MM.1S (cell line): Measurements from ENCODE around the gene SFTA2.
"Not testable (repeated sequence)": the region's sequence is repeated elsewhere in the genome, so short reads cannot be mapped to it uniquely, and the experiment has no call there.

ENCODE experiments used
- DNase-seq: peaks from one replicate; pipeline ENCODE4 v3.0.0-alpha.2; 2015
- H2AFZ ChIP-seq: fragments of 300-600 bp; sonication (generic); 2 replicates; pipeline ENCODE4 v1.6.0; 2016; ENCODE audit warnings: antibody characterized with exemption, low read length
- H3F3A ChIP-seq: fragments of 300-600 bp; sonication (generic); 2 replicates; pipeline ENCODE4 v1.6.1; 2016; ENCODE audit warnings: mild to moderate bottlenecking, antibody characterized with exemption, low read length, moderate library complexity, mixed read lengths; ENCODE audit not compliant: insufficient read depth
- H3K27ac ChIP-seq: fragments of 300-600 bp; sonication (generic); 2 replicates; pipeline ENCODE4 v1.5.1; 2016; ENCODE audit warnings: mild to moderate bottlenecking, low read length
- H3K27me3 ChIP-seq: fragments of 300-600 bp; sonication (generic); replicated peaks from 2 replicates; pipeline ENCODE4 v1.6.0; 2016; ENCODE audit warnings: low read length; ENCODE audit not compliant: insufficient read depth
- H3K36me3 ChIP-seq: fragments of 300-600 bp; sonication (generic); replicated peaks from 2 replicates; pipeline ENCODE4 v1.6.1; 2016; ENCODE audit warnings: mild to moderate bottlenecking, low read length, mixed read lengths; ENCODE audit not compliant: insufficient read depth
- H3K4me1 ChIP-seq: fragments of 300-600 bp; sonication (generic); 2 replicates; pipeline ENCODE4 v1.6.1; 2016; ENCODE audit warnings: low read length, mixed read lengths
- H3K4me2 ChIP-seq: fragments of 300-600 bp; sonication (generic); 2 replicates; pipeline ENCODE4 v1.6.0; 2016; ENCODE audit warnings: low read depth, low read length
- H3K4me3 ChIP-seq: fragments of 300-600 bp; sonication (generic); 2 replicates; pipeline ENCODE4 v1.5.1; 2016; ENCODE audit warnings: low read length, mixed read lengths
- H3K79me2 ChIP-seq: fragments of 300-600 bp; sonication (generic); 2 replicates; pipeline ENCODE4 v1.6.1; 2016; ENCODE audit warnings: mixed run types, low read length, mixed read lengths
- H3K9ac ChIP-seq: fragments of 300-600 bp; sonication (generic); 2 replicates; pipeline ENCODE4 v1.6.1; 2016; ENCODE audit warnings: low read length, mixed read lengths
- H3K9me2 ChIP-seq: fragments of 300-600 bp; sonication (generic); replicated peaks from 2 replicates; pipeline ENCODE4 v1.6.1; 2016; ENCODE audit warnings: mild to moderate bottlenecking, low read length, mixed read lengths; ENCODE audit not compliant: insufficient read depth
- H3K9me3 ChIP-seq: fragments of 300-600 bp; sonication (generic); replicated peaks from 2 replicates; pipeline ENCODE4 v1.6.1; 2016; ENCODE audit warnings: mild to moderate bottlenecking, low read length, mixed read lengths; ENCODE audit not compliant: insufficient read depth
- H4K20me1 ChIP-seq: fragments of 300-600 bp; sonication (generic); 2 replicates; pipeline ENCODE4 v1.6.1; 2016; ENCODE audit warnings: mild to moderate bottlenecking, low read length, moderate library complexity, mixed read lengths; ENCODE audit not compliant: insufficient read depth
- CTCF ChIP-seq: fragments of 300-600 bp; sonication (generic); IDR thresholded peaks from 2 replicates; pipeline ENCODE4 v1.5.1; 2016; ENCODE audit warnings: antibody characterized with exemption, low read length, mixed read lengths
- EZH2 ChIP-seq: fragments of 300-600 bp; sonication (generic); optimal IDR thresholded peaks from 2 replicates; pipeline ENCODE3; 2017; ENCODE audit warnings: low read depth, mild to moderate bottlenecking, antibody characterized with exemption, low read length, mixed read lengths
- EZH2phosphoT487 ChIP-seq: fragments of 300-600 bp; sonication (generic); IDR thresholded peaks from 2 replicates; pipeline ENCODE4 v1.6.1; 2018; ENCODE audit warnings: antibody characterized with exemption, low read length

Gene SFTA2

GRCh38 chr6:30974490-30975252, 42.7 kb upstream of the SFTA2 start:
- no peaks in the 10 kb centered on the region for H3K9me3 ChIP-seq
- no peak for DNase-seq
- no peak overlapping the region for H3K27ac ChIP-seq
- H3K4me2 ChIP-seq: no peak overlapping the region
- peaks cover 11% of the 10 kb centered on the region for H3K27me3 ChIP-seq
- H3K4me1 ChIP-seq: peaks cover 7% of the 10 kb centered on the region
- H4K20me1 ChIP-seq: no peaks in the 10 kb centered on the region
- TF ChIP-seq EZH2 (no peak), CTCF (no peak), EZH2phosphoT487 (no peak)
- H3F3A ChIP-seq: no peaks in the 10 kb centered on the region; the same call in 1 of the 2 replicates
- no peak overlapping the region for H3K9ac ChIP-seq
- H3K9me2 ChIP-seq: no peaks in the 10 kb centered on the region
- no peak overlapping the region for H3K4me3 ChIP-seq
- no peaks in the 10 kb centered on the region for H3K36me3 ChIP-seq
- H3K79me2 ChIP-seq: no peaks in the 10 kb centered on the region
- H2AFZ ChIP-seq: no peak overlapping the region

- Histone ChIP-seq H3K9ac (no peak overlapping the region), H3K9me3 (no peaks in the 10 kb centered on the region)
- TF ChIP-seq EZH2 (no peak), EZH2phosphoT487 (no peak), CTCF (no peak)
Observed at GRCh38 chr6:30972816-30973215, 40.8 kb upstream of the SFTA2 start.

GRCh38 chr6:30970946-30971345, 39.0 kb upstream of the SFTA2 start:
- no peak overlapping the region for H3K4me2 ChIP-seq
- no peaks in the 10 kb centered on the region for H3K79me2 ChIP-seq
- no peaks in the 10 kb centered on the region for H4K20me1 ChIP-seq
- H3K9ac ChIP-seq: no peak overlapping the region
- H2AFZ ChIP-seq: no peak overlapping the region
- H3K9me3 ChIP-seq: no peaks in the 10 kb centered on the region
- H3K36me3 ChIP-seq: no peaks in the 10 kb centered on the region
- no peaks in the 10 kb centered on the region for H3K4me1 ChIP-seq
- no peaks in the 10 kb centered on the region for H3K9me2 ChIP-seq
- H3K4me3 ChIP-seq: no peak overlapping the region
- H3K27me3 ChIP-seq: no peaks in the 10 kb centered on the region
- no peak for TF ChIP-seq CTCF
- no peak for TF ChIP-seq EZH2
- TF ChIP-seq EZH2phosphoT487: no peak
- no peak for DNase-seq
- H3K27ac ChIP-seq: no peak overlapping the region
- no peaks in the 10 kb centered on the region for H3F3A ChIP-seq

More at GRCh38 chr6:30972816-30973215, 40.8 kb upstream of the SFTA2 start:
- DNase-seq: no peak
- no peaks in the 10 kb centered on the region for H4K20me1 ChIP-seq
- no peak overlapping the region for H3K4me3 ChIP-seq
- H3K4me1 ChIP-seq: no peaks in the 10 kb centered on the region
- no peaks in the 10 kb centered on the region for H3F3A ChIP-seq
- H3K9me2 ChIP-seq: no peaks in the 10 kb centered on the region
- H3K79me2 ChIP-seq: no peaks in the 10 kb centered on the region
- no peak overlapping the region for H3K27ac ChIP-seq
- H2AFZ ChIP-seq: no peak overlapping the region
- peaks cover under 1% of the 10 kb centered on the region; the same call in 1 of the 2 replicates for H3K27me3 ChIP-seq
- H3K4me2 ChIP-seq: no peak overlapping the region
- no peaks in the 10 kb centered on the region for H3K36me3 ChIP-seq

GRCh38 chr6:30969171-30969570, 37.2 kb upstream of the SFTA2 start:
- H3K36me3 ChIP-seq, H3K9me3 ChIP-seq, DNase-seq, H3K4me2 ChIP-seq, H3K4me1 ChIP-seq, H2AFZ ChIP-seq, H3F3A ChIP-seq, H4K20me1 ChIP-seq, H3K9ac ChIP-seq, H3K27ac ChIP-seq, H3K4me3 ChIP-seq, H3K9me2 ChIP-seq, H3K79me2 ChIP-seq, H3K27me3 ChIP-seq: not testable (repeated sequence)
